GM23338 (cell line): ENCODE data around the gene XKR7. TPM values are rescaled to one million over a fixed set of nuclear protein-coding genes. Genes with fewer than 3 reads are reported as not detected.

Experiments
- ATAC-seq: fragments of 200-7000 bp; cut with Tn5 transposase; 3 replicates; pipeline ENCODE4 v1.9.1; 2020
- DNase-seq: peaks from one replicate; pipeline ENCODE4 v3.0.0-alpha.2; 2015; ENCODE audit warnings: low spot score
- H2AFZ ChIP-seq: fragments of 200-600 bp; sonication (generic); 2 replicates; pipeline ENCODE4 v1.8.0; 2016; ENCODE audit warnings: antibody characterized with exemption, mild to moderate bottlenecking, moderate library complexity
- H3F3A ChIP-seq: fragments of 200-600 bp; sonication (generic); replicated peaks from 2 replicates; pipeline ENCODE4 v1.8.0; 2017; ENCODE audit warnings: antibody characterized with exemption, mixed run types, low read depth
- H3K27ac ChIP-seq: fragments of 200-600 bp; sonication (generic); 2 replicates; pipeline ENCODE4 v1.6.1; 2016; ENCODE audit warnings: low read depth
- H3K27me3 ChIP-seq: fragments of 200-600 bp; sonication (generic); 2 replicates; pipeline ENCODE4 v1.8.0; 2016; ENCODE audit warnings: mild to moderate bottlenecking, mixed run types, moderate library complexity; ENCODE audit not compliant: insufficient read depth
- H3K36me3 ChIP-seq: fragments of 200-600 bp; sonication (generic); 2 replicates; pipeline ENCODE4 v1.8.0; 2016; ENCODE audit warnings: mild to moderate bottlenecking; ENCODE audit not compliant: insufficient read depth
- H3K4me1 ChIP-seq: fragments of 200-600 bp; sonication (generic); 2 replicates; pipeline ENCODE4 v1.8.0; 2016; ENCODE audit warnings: mild to moderate bottlenecking, moderate library complexity; ENCODE audit not compliant: insufficient read depth
- H3K4me2 ChIP-seq: fragments of 200-600 bp; sonication (generic); 2 replicates; pipeline ENCODE4 v1.7.1; 2017; ENCODE audit warnings: mixed run types
- H3K4me3 ChIP-seq: fragments of 200-600 bp; sonication (generic); 2 replicates; pipeline ENCODE4 v1.6.1; 2016; ENCODE audit warnings: mixed run types
- H3K79me2 ChIP-seq: fragments of 200-600 bp; sonication (generic); replicated peaks from 2 replicates; pipeline ENCODE4 v1.8.0; 2017; ENCODE audit warnings: mild to moderate bottlenecking; ENCODE audit not compliant: insufficient read depth
- H3K9me2 ChIP-seq: fragments of 200-600 bp; sonication (generic); 2 replicates; pipeline ENCODE4 v1.8.0; 2017; ENCODE audit not compliant: insufficient read depth
- H4K20me1 ChIP-seq: fragments of 200-600 bp; sonication (generic); replicated peaks from 2 replicates; pipeline ENCODE4 v1.8.0; 2017; ENCODE audit warnings: mild to moderate bottlenecking; ENCODE audit not compliant: insufficient read depth
- H3K27ac Mint-ChIP-seq: 2 replicates; pipeline ENCODE4 v1.8.0; 2020; ENCODE audit warnings: inconsistent platforms, mild to moderate bottlenecking, moderate library complexity, mixed read lengths
- H3K27me3 Mint-ChIP-seq: 3 replicates; pipeline ENCODE4 v1.8.0; 2022; ENCODE audit warnings: low read depth, mild to moderate bottlenecking, moderate library complexity, mixed read lengths, inconsistent platforms; ENCODE audit not compliant: insufficient read depth, poor library complexity
- H3K36me3 Mint-ChIP-seq: 3 replicates; pipeline ENCODE4 v1.8.0; 2021; ENCODE audit warnings: low read depth, mild to moderate bottlenecking, inconsistent platforms, moderate library complexity, mixed read lengths
- H3K4me1 Mint-ChIP-seq: 3 replicates; pipeline ENCODE4 v1.8.0; 2020; ENCODE audit warnings: mild to moderate bottlenecking, inconsistent platforms, mixed read lengths
- H3K4me3 Mint-ChIP-seq: 3 replicates; pipeline ENCODE4 v1.8.0; 2021; ENCODE audit warnings: moderate library complexity, mild to moderate bottlenecking, inconsistent platforms, mixed read lengths
- H3K9me3 Mint-ChIP-seq: 3 replicates; pipeline ENCODE4 v1.8.0; 2020; ENCODE audit warnings: moderate library complexity, mild to moderate bottlenecking, inconsistent platforms, mixed read lengths
- EZH2 ChIP-seq: fragments of 200-600 bp; sonication (generic); IDR thresholded peaks from one replicate; pipeline ENCODE4 v1.8.0; 2017; ENCODE audit warnings: antibody characterized with exemption, mild to moderate bottlenecking, low read depth; ENCODE audit not compliant: unreplicated experiment
- EZH2phosphoT487 ChIP-seq: fragments of 200-600 bp; sonication (generic); IDR thresholded peaks from one replicate; pipeline ENCODE4 v1.8.1; 2018; ENCODE audit warnings: antibody characterized with exemption; ENCODE audit not compliant: unreplicated experiment
- REST ChIP-seq: IDR thresholded peaks from one replicate; pipeline ENCODE4 v1.6.1; 2018; ENCODE audit warnings: antibody characterized with exemption; ENCODE audit not compliant: unreplicated experiment
- ZNF114 ChIP-seq: fragments of 250-450 bp; sonication (Bioruptor Pico); IDR thresholded peaks from 2 replicates; pipeline ENCODE4 v1.5.0; 2020; ENCODE audit warnings: mild to moderate bottlenecking, moderate library complexity
- ZNF462 ChIP-seq: fragments of 250-450 bp; sonication (Bioruptor Pico); IDR thresholded peaks from 2 replicates; pipeline ENCODE4 v1.5.0; 2020; ENCODE audit warnings: mild to moderate bottlenecking, moderate library complexity
- polyA plus RNA-seq: library from polyadenylated mRNA; unstranded; fragments of >200 nt; fragmentation: Nextera tagmentation; extraction: Ambion mirVana; gene quantifications from 2 replicates; pipeline ENCODE4 v1.2.1, GENCODE V29; 2016
- total RNA-seq: library from RNA; depleted of rRNA; stranded (reverse); fragments of >200 nt; shearing (Covaris generic); gene quantifications from 2 replicates; pipeline ENCODE4 v1.2.3, GENCODE V29; 2014

XKR7 gene
- total and polyA plus RNA-seq, 2 experiments from 2014 or later = 0.61 to 3.9 TPM

GRCh38 chr20:31968291-31969126 is 558 bp downstream of the XKR7 start (continued):
- TF ChIP-seq ZNF462 (CRISPR knock-in tag) = no peak
- peak; percentile 98 for TF ChIP-seq ZNF114 (CRISPR knock-in tag)

- peak overlapping the region; percentile 86; the same call in 1 of the 3 replicates for H3K4me3 Mint-ChIP-seq
- Histone ChIP-seq H3K4me3 (no peak overlapping the region), H3F3A (peaks cover 33% of the 10 kb centered on the region), H3K79me2 (no peaks in the 10 kb centered on the region), H2AFZ (no peak overlapping the region), H3K9me2 (no peaks in the 10 kb centered on the region), H3K27ac (no peak overlapping the region), H3K36me3 (no peaks in the 10 kb centered on the region), H4K20me1 (peaks cover 25% of the 10 kb centered on the region), H3K27me3 (peaks cover 25% of the 10 kb centered on the region), H3K4me1 (peaks cover 41% of the 10 kb centered on the region), H3K4me2 (no peak overlapping the region)
- ATAC-seq (no peak), DNase-seq (no peak)
- peaks cover 19% of the 10 kb centered on the region for H3K27me3 Mint-ChIP-seq
- peaks cover 42% of the 10 kb centered on the region for H3K4me1 Mint-ChIP-seq
- H3K36me3 Mint-ChIP-seq = no peaks in the 10 kb centered on the region
- peaks cover 10% of the 10 kb centered on the region; the same call in 2 of the 3 replicates for H3K9me3 Mint-ChIP-seq
- H3K27ac Mint-ChIP-seq = no peak overlapping the region
- TF ChIP-seq REST (no peak), ZNF114 (CRISPR knock-in tag) (no peak), EZH2 (no peak), EZH2phosphoT487 (no peak)
These were observed 2.0 kb downstream of the XKR7 start for GRCh38 chr20:31969991-31970390.
